HepG2 (cell line): Measurements from ENCODE around the gene GRAMD4. TPM values are rescaled to one million over a fixed set of nuclear protein-coding genes. Genes with fewer than 3 reads are reported as not detected.

Source experiments
- ATAC-seq: fragments of 200-7000 bp; cut with Tn5 transposase; 3 replicates; pipeline ENCODE4 v1.9.1; 2020; ENCODE audit warnings: mild to moderate bottlenecking, moderate library complexity
- BruUV-seq: library from RNA; stranded (reverse); fragments of 400-500 nt; replicated peaks from 2 replicates; lab custom pipeline; 2021; lab: Mats Ljungman, UMichigan
- CTCF ChIA-PET: fragments of 300-600 bp; formaldehyde crosslinking; extraction: SDS; loops from one replicate; lab custom pipeline; 2021; ENCODE audit warnings: low total read pairs, inconsistent platforms, low intra/inter-chr PET ratio; lab: Yijun Ruan, JAX
- POLR2A ChIA-PET: fragments of 350-600 bp; sonication (Branson Sonifier 250); formaldehyde crosslinking; loops from one replicate; lab custom pipeline; 2020; ENCODE audit warnings: antibody characterized with exemption, inconsistent platforms; lab: Yijun Ruan, JAX
- DNase-seq: peaks from one replicate; pipeline ENCODE4 v3.0.0-alpha.2; 2015; ENCODE audit warnings: low spot score
- FAIRE-seq: peaks from 3 replicates; lab custom pipeline; 2011; peaks lifted over from hg19 to GRCh38; lab: Jason Lieb, UNC
- H2AFZ ChIP-seq: one replicate; pipeline ENCODE4 v1.6.1; 2011; ENCODE audit warnings: low read length, inconsistent platforms
- H3K27ac ChIP-seq: fragments of 300-600 bp; 3 replicates; pipeline ENCODE4 v1.8.0; 2011; ENCODE audit warnings: mixed run types, mild to moderate bottlenecking, mixed read lengths, low read length, inconsistent platforms; ENCODE audit not compliant: insufficient read depth; ENCODE audit errors: extremely low read length
- H3K27me3 ChIP-seq, 2 experiments: fragments of 200-600 bp in 1 of 2; 2 replicates in 1 of 2; 3 replicates in 1 of 2; pipeline versions ENCODE4 v1.6.0 to v1.8.0; 2011; ENCODE audit warnings: low read length in 2 of 2, mild to moderate bottlenecking in 2 of 2, moderate library complexity in 2 of 2, inconsistent platforms in 1 of 2; ENCODE audit not compliant: insufficient read depth in 2 of 2, control insufficient read depth in 1 of 2
- H3K36me3 ChIP-seq, 2 experiments: fragments of 200-600 bp in 1 of 2; replicated peaks in 1 of 2; 2 replicates in 1 of 2; 3 replicates in 1 of 2; pipeline versions ENCODE4 v1.5.1 to v1.8.0; 2011; ENCODE audit warnings: low read length in 2 of 2, inconsistent platforms in 1 of 2; ENCODE audit not compliant: insufficient read depth in 2 of 2, control insufficient read depth in 1 of 2
- H3K4me1 ChIP-seq: 2 replicates; pipeline ENCODE4 v1.5.1; 2012; ENCODE audit warnings: low read length, inconsistent platforms; ENCODE audit not compliant: insufficient read depth
- H3K4me2 ChIP-seq: 2 replicates; pipeline ENCODE4 v1.6.0; 2011; ENCODE audit warnings: low read depth, low read length, inconsistent platforms
- H3K4me3 ChIP-seq, 3 experiments: fragments of 200-600 bp in 1 of 3; sonication (generic), shearing (Covaris generic) in 1 of 3; replicated peaks in 1 of 3; 2 replicates each; pipeline ENCODE4 v1.5.1; 2011 to 2016; ENCODE audit warnings: low read length in 3 of 3, inconsistent platforms in 2 of 3, low read depth in 2 of 3, mild to moderate bottlenecking in 2 of 3, control low read depth in 1 of 3, mixed read lengths in 1 of 3; ENCODE audit not compliant: insufficient read depth in 1 of 3
- H3K79me2 ChIP-seq: one replicate; pipeline ENCODE4 v1.6.1; 2011; ENCODE audit warnings: low read length, inconsistent platforms; ENCODE audit not compliant: insufficient read depth
- H3K9ac ChIP-seq: 2 replicates; pipeline ENCODE4 v1.6.0; 2011; ENCODE audit warnings: mild to moderate bottlenecking, low read depth, low read length, inconsistent platforms; ENCODE audit not compliant: insufficient read depth
- H3K9me3 ChIP-seq: 2 replicates; pipeline ENCODE4 v1.5.1; 2012; ENCODE audit warnings: mild to moderate bottlenecking, low read length
- H4K20me1 ChIP-seq: 2 replicates; pipeline ENCODE4 v1.6.0; 2011; ENCODE audit warnings: inconsistent platforms, mild to moderate bottlenecking, low read length, moderate library complexity; ENCODE audit not compliant: insufficient read depth
- ASH2L ChIP-seq: fragments of 300-600, 200-600 bp; sonication (generic); IDR thresholded peaks from 2 replicates; pipeline ENCODE4 v1.7.0; 2017; ENCODE audit warnings: low read depth, mild to moderate bottlenecking, moderate library complexity, mixed read lengths, low read length; ENCODE audit not compliant: insufficient read length
- BCL3 ChIP-seq: sonication (generic); formaldehyde crosslinking; IDR thresholded peaks from 2 replicates; pipeline ENCODE4 v1.5.1; 2020; ENCODE audit warnings: mild to moderate bottlenecking, missing genetic modification reagents, moderate library complexity
- CCAR2 ChIP-seq: fragments of 200-400 bp; formaldehyde crosslinking; optimal IDR thresholded peaks from 2 replicates; pipeline ENCODE3; 2018; ENCODE audit warnings: low read depth, mild to moderate bottlenecking, low read length, moderate library complexity
- KMT2B ChIP-seq: IDR thresholded peaks from 2 replicates; pipeline ENCODE4 v1.6.1; 2016; ENCODE audit warnings: missing genetic modification reagents, missing compliant biosample characterization
- ZFY ChIP-seq: sonication (generic); formaldehyde crosslinking; IDR thresholded peaks from 2 replicates; pipeline ENCODE4 v1.4.0; 2020; ENCODE audit warnings: missing genetic modification reagents
- ZNF510 ChIP-seq: sonication (generic); formaldehyde crosslinking; IDR thresholded peaks from 2 replicates; pipeline ENCODE4 v1.4.0; 2020; ENCODE audit warnings: low read depth, mild to moderate bottlenecking, missing genetic modification reagents
- ZNF598 ChIP-seq: sonication (generic); formaldehyde crosslinking; IDR thresholded peaks from 2 replicates; pipeline ENCODE4 v1.5.1; 2020; ENCODE audit warnings: mild to moderate bottlenecking, missing genetic modification reagents, borderline replicate concordance
- WGBS: methylation state at CpG from one replicate; pipeline ENCODE4 v1.1.6; 2017; ENCODE audit warnings: low lambda C conversion rate; 5-methylcytosine and 5-hydroxymethylcytosine counted together
- in situ Hi-C: cut with HindIII; loops from 2 replicates; pipeline ENCODE4 v1.10.0; 2017; ENCODE audit warnings: low pct_unique_long_range_greater_than_20kb; ENCODE audit not compliant: extremely low pct_ligation_motif_present
- intact Hi-C: fragments of 100-400 bp; cut with micrococcal nuclease; formaldehyde crosslinking; loops from one replicate; pipeline ENCODE4 v1.10.0; 2022; ENCODE audit not compliant: unreplicated experiment
- polyA plus RNA-seq, 8 experiments: library from polyadenylated mRNA; depleted of rRNA in 3 of 8; stranded (reverse) in 7 of 8; unstranded in 1 of 8; fragments of >200 nt; fragmentation: Illumina TruSeq in 4 of 8; extraction: Trizol in 4 of 8; gene quantifications; 2 replicates each; pipeline versions ENCODE4 v1.2.1 to v1.2.3, GENCODE V29; 2011 to 2016; ENCODE audit warnings: low read depth in 4 of 8, missing spikeins in 1 of 8, mixed read lengths in 1 of 8; ENCODE audit not compliant: insufficient read depth in 1 of 8
- total RNA-seq, 5 experiments: library from RNA; depleted of rRNA; stranded (reverse); fragments of >200 nt; fragmentation: Illumina TruSeq; extraction: Trizol; gene quantifications; 2 replicates each; pipeline ENCODE4 v1.2.3, GENCODE V29; 2016; ENCODE audit warnings: low read depth in 1 of 5
- TF ChIP-seq, protein P1 (sequence below): IDR thresholded peaks from 2 replicates; pipeline ENCODE4 v1.6.1; 2016; ENCODE audit warnings: missing compliant biosample characterization, missing genetic modification reagents, borderline replicate concordance

Gene GRAMD4
- total and polyA plus RNA-seq, 2 of the 13 experiments (the other 11 are each of a cell fraction or from before 2014, with no cell fraction given), result 15.2 to 15.7 TPM

GRCh38 chr22:46684706-46685105, 64.5 kb downstream of the GRAMD4 start:
- DNase-seq (no peak), FAIRE-seq (no peak), ATAC-seq (no peak)
- Histone ChIP-seq H3K27me3 (no peaks in the 10 kb centered on the region), H3K9me3 (no peaks in the 10 kb centered on the region), H4K20me1 (0 out of 2 replicates have a peak, but pooled peaks cover 3% of the 10 kb centered on the region), H3K27ac (no peak overlapping the region), H3K4me2 (no peak overlapping the region), H3K79me2 (no peaks in the 10 kb centered on the region), H3K4me1 (no peaks in the 10 kb centered on the region), H3K36me3 (peaks cover 7 to 30% of the 10 kb centered on the region in 2 experiments; a peak in 4 of 5 replicates), H3K9ac (no peak overlapping the region), H2AFZ (no peak overlapping the region), H3K4me3 (no peak overlapping the region)
- ChIA-PET CTCF (no interaction called here), POLR2A (no interaction called here)
- intact Hi-C loops, result no loop called here
- WGBS, result over 99% methylated on average over 10 of the region's 10 CpGs
- TF ChIP-seq, protein P1, sequence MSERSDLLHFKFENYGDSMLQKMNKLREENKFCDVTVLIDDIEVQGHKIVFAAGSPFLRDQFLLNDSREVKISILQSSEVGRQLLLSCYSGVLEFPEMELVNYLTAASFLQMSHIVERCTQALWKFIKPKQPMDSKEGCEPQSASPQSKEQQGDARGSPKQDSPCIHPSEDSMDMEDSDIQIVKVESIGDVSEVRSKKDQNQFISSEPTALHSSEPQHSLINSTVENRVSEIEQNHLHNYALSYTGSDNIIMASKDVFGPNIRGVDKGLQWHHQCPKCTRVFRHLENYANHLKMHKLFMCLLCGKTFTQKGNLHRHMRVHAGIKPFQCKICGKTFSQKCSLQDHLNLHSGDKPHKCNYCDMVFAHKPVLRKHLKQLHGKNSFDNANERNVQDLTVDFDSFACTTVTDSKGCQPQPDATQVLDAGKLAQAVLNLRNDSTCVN (CRISPR knock-in tag), result no peak
- TF ChIP-seq BCL3 (CRISPR knock-in tag), result no peak
- no peak for TF ChIP-seq ASH2L
- TF ChIP-seq KMT2B, result no peak
- TF ChIP-seq ZNF598 (CRISPR knock-in tag), result no peak
- no peak for TF ChIP-seq ZNF510 (CRISPR knock-in tag)
- no peak for TF ChIP-seq ZFY (CRISPR knock-in tag)
- no peak for TF ChIP-seq CCAR2
- in situ Hi-C loops, result no loop called here
- BruUV-seq, result no TSS peak
